ENCODE results near the gene KCNK15. TPM values are rescaled to one million over a fixed set of nuclear protein-coding genes. Genes with fewer than 3 reads are reported as not detected.

KCNK15 gene
- total and polyA plus RNA-seq, 7 donors = 0.08 to 0.79 (median 0.21) TPM; not detected in 1

DNA sequence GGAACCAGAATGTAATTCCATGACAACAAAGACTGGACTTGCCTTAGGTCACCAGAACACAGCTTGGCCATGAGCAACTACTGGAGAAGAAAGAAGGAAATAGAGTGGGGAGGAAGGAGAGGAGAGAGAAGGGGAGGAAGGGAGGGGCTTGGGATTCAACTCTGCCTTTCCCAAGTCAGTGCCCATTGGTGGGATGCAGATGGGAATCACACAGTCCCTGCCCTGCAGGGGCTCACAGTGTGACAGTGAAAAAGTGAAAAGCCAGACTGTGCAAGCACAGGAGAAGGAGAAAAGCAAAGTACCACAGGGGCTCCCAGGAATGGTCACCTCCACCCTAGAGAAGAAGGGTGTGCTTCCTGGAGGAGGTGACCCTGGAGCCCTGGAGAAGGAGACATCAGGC, 50.6 kb downstream of the KCNK15 start:
- intact Hi-C loops (cut with DNase I) = no loop called here
- Histone ChIP-seq H3K27ac (no peak overlapping the region), H3K4me3 (no peak overlapping the region), H3K9me3 (no peaks in the 10 kb centered on the region), H3K36me3 (ENCODE audit: insufficient read depth in 1 of 2, low read depth in 1 of 2) (no peaks in the 10 kb centered on the region), H3K4me1 (no peaks in the 10 kb centered on the region), H3K27me3 (ENCODE audit: insufficient read depth in 3 of 3, low read length in 2 of 3) (peaks cover 0 to 3% (median 0%) of the 10 kb centered on the region in 3 donors)
- DNase-seq (no peak), ATAC-seq (no peak)
- TF ChIP-seq, protein P1, sequence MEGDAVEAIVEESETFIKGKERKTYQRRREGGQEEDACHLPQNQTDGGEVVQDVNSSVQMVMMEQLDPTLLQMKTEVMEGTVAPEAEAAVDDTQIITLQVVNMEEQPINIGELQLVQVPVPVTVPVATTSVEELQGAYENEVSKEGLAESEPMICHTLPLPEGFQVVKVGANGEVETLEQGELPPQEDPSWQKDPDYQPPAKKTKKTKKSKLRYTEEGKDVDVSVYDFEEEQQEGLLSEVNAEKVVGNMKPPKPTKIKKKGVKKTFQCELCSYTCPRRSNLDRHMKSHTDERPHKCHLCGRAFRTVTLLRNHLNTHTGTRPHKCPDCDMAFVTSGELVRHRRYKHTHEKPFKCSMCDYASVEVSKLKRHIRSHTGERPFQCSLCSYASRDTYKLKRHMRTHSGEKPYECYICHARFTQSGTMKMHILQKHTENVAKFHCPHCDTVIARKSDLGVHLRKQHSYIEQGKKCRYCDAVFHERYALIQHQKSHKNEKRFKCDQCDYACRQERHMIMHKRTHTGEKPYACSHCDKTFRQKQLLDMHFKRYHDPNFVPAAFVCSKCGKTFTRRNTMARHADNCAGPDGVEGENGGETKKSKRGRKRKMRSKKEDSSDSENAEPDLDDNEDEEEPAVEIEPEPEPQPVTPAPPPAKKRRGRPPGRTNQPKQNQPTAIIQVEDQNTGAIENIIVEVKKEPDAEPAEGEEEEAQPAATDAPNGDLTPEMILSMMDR (IDR thresholded peaks at IDR 0.05) = no peak

DNA sequence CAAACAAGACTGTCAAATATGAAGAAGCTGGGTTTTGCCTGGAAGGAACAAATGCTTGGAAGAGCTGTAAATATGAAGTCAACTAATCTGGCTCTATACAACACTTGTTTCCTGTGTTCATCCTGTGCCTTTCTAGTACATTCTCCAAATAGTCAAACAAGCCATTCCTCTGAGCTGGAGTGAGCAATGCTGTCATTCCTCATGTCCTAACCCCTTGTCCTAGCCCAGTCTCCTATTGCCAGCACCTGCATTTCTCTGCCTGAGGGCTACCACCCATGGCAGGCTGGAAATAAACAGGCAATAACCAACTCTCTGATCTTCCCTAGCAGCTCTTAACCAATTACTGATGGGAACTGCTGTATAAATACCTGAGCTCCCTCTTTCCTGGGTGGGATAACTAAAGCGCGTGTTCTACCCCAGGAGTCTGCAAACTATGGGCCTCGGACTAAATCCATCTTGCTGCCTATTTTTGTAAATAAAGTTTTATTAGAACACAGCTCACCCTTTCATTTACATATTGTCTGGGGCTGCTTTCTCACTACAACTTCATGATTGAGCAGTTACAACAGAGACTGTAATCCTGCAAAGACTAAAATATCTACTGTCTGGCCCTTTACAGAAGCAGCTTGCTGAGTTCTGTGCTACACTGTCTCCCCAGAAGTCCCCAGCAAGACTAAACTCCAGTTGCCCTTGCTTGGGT, 51.2 kb downstream of the KCNK15 start:
- Histone ChIP-seq H3K4me3 (no peak overlapping the region), H3K27me3 (ENCODE audit: insufficient read depth in 3 of 3, low read length in 2 of 3) (peaks cover 0 to 3% (median 0%) of the 10 kb centered on the region in 3 donors), H3K9me3 (no peaks in the 10 kb centered on the region), H3K36me3 (ENCODE audit: insufficient read depth in 1 of 2, low read depth in 1 of 2) (no peaks in the 10 kb centered on the region), H3K27ac (no peak overlapping the region), H3K4me1 (no peaks in the 10 kb centered on the region)
- no peak for ATAC-seq
- no peak for DNase-seq
- intact Hi-C loops (cut with DNase I) = no loop called here
- TF ChIP-seq, protein P1 (IDR thresholded peaks at IDR 0.05) = no peak
- 86 to 95% (median 93%) methylated on average over 3 of the region's 3 CpGs for WGBS, 3 donors

DNA sequence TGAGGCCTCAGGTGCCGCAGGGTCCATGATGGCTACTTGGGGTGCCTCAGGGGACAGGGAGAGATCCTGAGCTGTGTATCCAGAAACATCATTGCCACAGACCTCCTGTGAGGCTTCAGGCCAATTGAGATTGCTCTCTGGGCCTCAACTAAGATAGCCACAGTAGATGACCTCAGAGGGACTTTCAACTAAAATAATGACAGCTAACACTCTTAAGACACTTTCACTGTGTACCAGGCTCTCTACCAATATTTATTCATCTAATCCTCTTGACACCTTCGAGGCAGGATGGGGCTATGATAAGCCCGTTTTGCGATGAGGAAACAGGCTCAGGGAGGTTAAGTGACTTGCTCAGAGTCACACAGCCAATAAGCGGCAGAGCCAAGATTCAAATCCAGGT, 54.0 kb downstream of the KCNK15 start:
- H3K27ac ChIP-seq = no peak overlapping the region
- peaks cover 0 to 3% (median 2%) of the 10 kb centered on the region in 3 donors for H3K27me3 ChIP-seq (ENCODE audit: insufficient read depth in 3 of 3, low read length in 2 of 3)
- 86 to 95% (median 93%) methylated on average over 5 of the region's 5 CpGs for WGBS, 3 donors
- intact Hi-C loops (cut with DNase I) = loop anchor here in 1 of 2 donors (5.0 kb wide), 1 partner anchor 47 kb away; no protein-coding TSS in a partner anchor
- H3K36me3 ChIP-seq (ENCODE audit: insufficient read depth in 1 of 2, low read depth in 1 of 2) = no peaks in the 10 kb centered on the region
- no peaks in the 10 kb centered on the region for H3K9me3 ChIP-seq
- no peak overlapping the region for H3K4me3 ChIP-seq
- TF ChIP-seq, protein P1 (IDR thresholded peaks at IDR 0.05) = no peak
- H3K4me1 ChIP-seq = peaks cover 4% of the 10 kb centered on the region
- ATAC-seq = no peak
- no peak for DNase-seq

DNA sequence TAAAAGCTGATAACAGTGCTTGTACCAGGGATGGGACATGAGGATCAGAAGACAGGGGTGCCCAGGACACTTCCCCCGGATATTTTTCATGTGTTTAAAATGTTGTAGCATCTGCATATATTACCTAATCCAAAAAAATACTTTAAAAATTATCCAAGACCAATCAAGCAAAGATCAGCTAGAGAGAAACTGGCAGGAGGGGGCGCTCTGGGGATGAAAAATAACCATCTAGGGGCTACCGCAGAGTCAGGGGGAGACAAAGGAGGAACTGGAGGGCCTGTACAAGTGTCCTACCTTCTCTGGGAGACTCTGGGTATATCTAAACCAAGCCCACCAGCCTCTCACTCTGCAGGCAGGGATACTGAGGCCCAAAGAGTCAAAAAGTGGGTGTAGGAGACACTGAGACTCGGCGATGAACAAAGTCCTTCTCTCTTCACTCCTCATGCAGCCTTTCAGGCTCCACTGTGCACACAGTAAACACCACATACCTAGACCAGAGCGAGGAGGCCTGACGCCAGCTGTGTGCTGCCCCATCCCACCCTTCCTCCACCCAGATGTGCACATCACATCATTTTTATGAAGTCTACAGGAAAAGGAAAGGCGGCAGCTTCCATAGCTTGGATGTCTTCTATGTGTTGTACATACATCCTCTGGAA, 54.9 kb downstream of the KCNK15 start:
- WGBS, 3 donors = 83 to 85% (median 83%) methylated on average over 8 of the region's 8 CpGs
- intact Hi-C loops (cut with DNase I) = loop anchor here in 1 of 2 donors (5.0 kb wide), 1 partner anchor 48 kb away; no protein-coding TSS in a partner anchor
- Histone ChIP-seq H3K27me3 (ENCODE audit: insufficient read depth in 3 of 3, low read length in 2 of 3) (peaks cover 0 to 3% (median 2%) of the 10 kb centered on the region in 3 donors), H3K4me1 (peaks cover 6% of the 10 kb centered on the region), H3K27ac (no peak overlapping the region), H3K4me3 (no peak overlapping the region), H3K9me3 (no peaks in the 10 kb centered on the region), H3K36me3 (ENCODE audit: insufficient read depth in 1 of 2, low read depth in 1 of 2) (no peaks in the 10 kb centered on the region)
- DNase-seq (no peak), ATAC-seq (no peak)
- TF ChIP-seq, protein P1 (IDR thresholded peaks at IDR 0.05) = no peak

Other genes starting within 250 kb of the KCNK15 start
- 100 to 1,000 TPM in 2 of 4 donors, 10 to 100 TPM in 2; 89.5 to 104 (median 97.8) TPM for gene SERINC3, start 223.8 kb upstream of the KCNK15 start, total RNA-seq
- gene SERINC3, start 223.8 kb upstream of the KCNK15 start, polyA plus RNA-seq = 10 to 100 TPM; 35.6 to 89.2 (median 36.3) TPM
- gene PKIG, start 163.3 kb upstream of the KCNK15 start, total RNA-seq = 100 to 1,000 TPM in 2 of 4 donors, 10 to 100 TPM in 2; 35.2 to 110 (median 88.3) TPM
- gene PKIG, start 163.3 kb upstream of the KCNK15 start, polyA plus RNA-seq = 100 to 1,000 TPM in 2 of 3 donors, 10 to 100 TPM in 1; 33.5 to 134 (median 108) TPM
- 1 to 10 TPM; 3.3 to 4.9 (median 4.0) TPM for gene ADA, start 94.2 kb upstream of the KCNK15 start, total RNA-seq
- gene ADA, start 94.2 kb upstream of the KCNK15 start, polyA plus RNA-seq = 1 to 10 TPM; 3.5 to 5.8 (median 4.2) TPM
- 10 to 100 TPM in 2 of 4 donors, 1 to 10 TPM in 2; 4.2 to 20.9 (median 9.9) TPM for gene CCN5, start 30.5 kb upstream of the KCNK15 start, total RNA-seq
- 10 to 100 TPM in 1 of 3 donors, 1 to 10 TPM in 2; 3.3 to 14.8 (median 5.1) TPM for gene CCN5, start 30.5 kb upstream of the KCNK15 start, polyA plus RNA-seq
- under 1 TPM; 0.16 to 0.73 (median 0.39) TPM for gene RIMS4, start 64.7 kb downstream of the KCNK15 start, total RNA-seq
- under 1 TPM; 0.01 to 0.10 (median 0.06) TPM for gene RIMS4, start 64.7 kb downstream of the KCNK15 start, polyA plus RNA-seq
- 10 to 100 TPM; 63.2 to 92.1 (median 80.6) TPM for gene YWHAB, start 139.8 kb downstream of the KCNK15 start, total RNA-seq
- 100 to 1,000 TPM in 1 of 3 donors, 10 to 100 TPM in 2; 44.2 to 109 (median 96.0) TPM for gene YWHAB, start 139.8 kb downstream of the KCNK15 start, polyA plus RNA-seq
- 1 to 10 TPM; 1.5 to 2.8 (median 2.1) TPM for gene PABPC1L, start 164.2 kb downstream of the KCNK15 start, total RNA-seq
- gene PABPC1L, start 164.2 kb downstream of the KCNK15 start, polyA plus RNA-seq = 1 to 10 TPM; 1.0 to 2.4 (median 1.8) TPM
- gene TOMM34, start 214.5 kb downstream of the KCNK15 start, total RNA-seq = 10 to 100 TPM in 3 of 4 donors, 1 to 10 TPM in 1; 9.6 to 18.3 (median 14.5) TPM
- 10 to 100 TPM; 10.4 to 38.0 (median 17.6) TPM for gene TOMM34, start 214.5 kb downstream of the KCNK15 start, polyA plus RNA-seq
- 1 to 10 TPM; 5.1 to 8.6 (median 7.3) TPM for gene STK4, start 220.6 kb downstream of the KCNK15 start, total RNA-seq
- 1 to 10 TPM; 2.4 to 5.6 (median 4.0) TPM for gene STK4, start 220.6 kb downstream of the KCNK15 start, polyA plus RNA-seq

Measured in psoas muscle (tissue), 8 donors.